IMR-90 (cell line): Measurements from ENCODE around the gene RPTOR.

ENCODE experiments used
- BHLHE40 ChIP-seq: fragments of 150-350 bp; IDR thresholded peaks from 2 replicates; pipeline ENCODE4 v1.6.1; 2016; ENCODE audit warnings: mild to moderate bottlenecking, low read depth, low read length
- MXI1 ChIP-seq: IDR thresholded peaks from 2 replicates; pipeline ENCODE4 v1.6.1; 2012; ENCODE audit warnings: low read depth, mild to moderate bottlenecking, low read length, moderate library complexity, borderline replicate concordance
- POLR2A ChIP-seq: IDR thresholded peaks from 2 replicates; pipeline ENCODE4 v1.6.1; 2012; ENCODE audit warnings: mild to moderate bottlenecking, low read depth, low read length
- TF ChIP-seq, protein P1 (sequence below): conservative IDR thresholded peaks from 2 replicates; pipeline ENCODE4 v1.5.1; 2012; ENCODE audit warnings: mild to moderate bottlenecking, low read depth, low read length, improper control_type of control experiment

DNA sequence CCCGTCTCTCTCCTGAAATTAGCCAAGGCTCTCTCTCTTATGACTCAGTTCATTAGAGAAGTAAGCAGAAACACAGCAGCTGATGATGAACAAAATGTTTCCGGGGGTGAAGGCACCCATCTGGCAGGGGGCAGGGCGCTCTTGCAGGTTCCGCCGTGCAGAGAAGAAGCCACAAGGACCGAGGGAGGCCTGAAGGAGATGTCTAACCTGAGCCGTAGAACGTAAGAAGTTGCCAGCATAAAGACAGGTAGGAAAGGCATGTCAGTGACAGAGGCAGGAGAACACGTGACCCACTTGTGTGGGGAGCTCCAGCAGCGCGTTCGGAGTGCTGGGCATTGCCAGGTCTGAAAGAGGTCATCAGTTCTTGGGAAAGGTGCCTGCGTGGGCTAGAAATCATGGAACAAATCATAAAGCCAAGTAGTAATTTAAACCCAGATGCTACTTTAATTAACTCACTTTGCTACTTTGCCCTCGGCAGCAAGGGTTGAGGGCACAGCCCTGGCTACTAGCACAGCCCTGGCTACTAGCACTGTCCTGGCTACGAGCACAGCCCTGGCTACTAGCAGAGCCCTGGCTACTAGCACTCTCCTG is 198.6 kb downstream of the RPTOR start:
- TF ChIP-seq POLR2A: no peak
- no peak for TF ChIP-seq BHLHE40
- TF ChIP-seq, protein P1, sequence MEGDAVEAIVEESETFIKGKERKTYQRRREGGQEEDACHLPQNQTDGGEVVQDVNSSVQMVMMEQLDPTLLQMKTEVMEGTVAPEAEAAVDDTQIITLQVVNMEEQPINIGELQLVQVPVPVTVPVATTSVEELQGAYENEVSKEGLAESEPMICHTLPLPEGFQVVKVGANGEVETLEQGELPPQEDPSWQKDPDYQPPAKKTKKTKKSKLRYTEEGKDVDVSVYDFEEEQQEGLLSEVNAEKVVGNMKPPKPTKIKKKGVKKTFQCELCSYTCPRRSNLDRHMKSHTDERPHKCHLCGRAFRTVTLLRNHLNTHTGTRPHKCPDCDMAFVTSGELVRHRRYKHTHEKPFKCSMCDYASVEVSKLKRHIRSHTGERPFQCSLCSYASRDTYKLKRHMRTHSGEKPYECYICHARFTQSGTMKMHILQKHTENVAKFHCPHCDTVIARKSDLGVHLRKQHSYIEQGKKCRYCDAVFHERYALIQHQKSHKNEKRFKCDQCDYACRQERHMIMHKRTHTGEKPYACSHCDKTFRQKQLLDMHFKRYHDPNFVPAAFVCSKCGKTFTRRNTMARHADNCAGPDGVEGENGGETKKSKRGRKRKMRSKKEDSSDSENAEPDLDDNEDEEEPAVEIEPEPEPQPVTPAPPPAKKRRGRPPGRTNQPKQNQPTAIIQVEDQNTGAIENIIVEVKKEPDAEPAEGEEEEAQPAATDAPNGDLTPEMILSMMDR: no peak
- TF ChIP-seq MXI1: no peak
